HG02885 (cell line): ENCODE data around the gene CENPW.

Experiments used
- ATAC-seq: cut with Tn5 transposase; IDR thresholded peaks from one replicate; pipeline ENCODE4 v1.9.1; 2021; ENCODE audit warnings: mild to moderate bottlenecking; ENCODE audit not compliant: unreplicated experiment, poor library complexity

Gene CENPW

DNA sequence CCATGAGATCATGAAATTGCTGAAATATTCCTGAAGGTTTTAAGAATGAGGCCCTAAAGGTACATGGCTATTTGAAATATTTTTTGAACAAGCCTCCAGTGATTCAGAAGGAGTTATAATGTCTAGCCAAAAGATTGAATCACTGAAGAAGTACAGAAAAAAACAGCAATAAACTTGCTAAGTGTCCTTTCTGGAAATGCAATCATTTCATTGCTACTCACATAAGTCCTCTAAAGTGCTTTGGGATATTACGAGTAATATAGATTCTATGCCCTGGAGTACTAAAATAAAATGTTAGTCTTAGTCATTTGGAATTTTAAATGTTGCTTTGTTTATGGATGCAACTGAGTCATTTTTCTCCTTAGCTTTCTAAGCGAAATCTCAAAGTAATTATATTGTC is 32.7 kb downstream of the CENPW start:
- ATAC-seq = no peak

DNA sequence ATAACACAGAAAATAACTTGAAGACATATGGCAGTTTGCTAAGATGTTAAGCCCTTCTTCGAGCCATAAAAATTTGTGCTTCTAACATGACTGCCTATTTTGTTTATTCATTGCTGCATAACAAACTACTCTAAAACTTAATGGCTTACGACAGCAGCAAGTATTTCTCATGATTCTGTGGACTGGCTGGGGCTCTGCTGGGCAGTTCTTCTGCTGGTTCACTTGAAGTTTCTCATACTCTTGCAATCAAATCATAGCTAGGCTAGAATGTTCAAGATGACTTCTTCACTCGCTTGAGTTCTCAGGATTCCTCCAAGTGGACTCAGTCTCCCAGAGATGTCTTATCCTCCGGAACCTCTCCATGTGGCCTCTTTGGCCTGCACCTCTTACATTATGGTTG is 33.4 kb downstream of the CENPW start:
- no peak for ATAC-seq

DNA sequence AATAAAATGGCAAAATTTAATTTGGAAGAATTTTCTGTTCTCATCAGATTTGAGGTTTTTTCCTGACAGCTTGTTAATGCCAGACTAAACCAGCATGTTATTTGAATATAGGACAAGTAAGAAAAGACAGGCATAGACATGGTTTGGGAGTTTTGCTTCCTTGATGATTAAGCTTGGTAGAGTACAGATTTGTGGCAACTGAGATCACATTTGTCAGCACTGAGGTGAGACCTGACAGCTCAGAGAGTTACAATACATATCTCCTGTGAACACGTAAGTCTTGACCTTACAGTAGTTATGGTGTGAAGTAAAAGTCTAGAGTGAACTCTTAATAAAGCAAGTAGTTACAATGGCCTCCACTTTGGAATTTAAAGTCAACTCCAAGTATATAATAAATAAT is 34.5 kb downstream of the CENPW start:
- ATAC-seq = no peak

DNA sequence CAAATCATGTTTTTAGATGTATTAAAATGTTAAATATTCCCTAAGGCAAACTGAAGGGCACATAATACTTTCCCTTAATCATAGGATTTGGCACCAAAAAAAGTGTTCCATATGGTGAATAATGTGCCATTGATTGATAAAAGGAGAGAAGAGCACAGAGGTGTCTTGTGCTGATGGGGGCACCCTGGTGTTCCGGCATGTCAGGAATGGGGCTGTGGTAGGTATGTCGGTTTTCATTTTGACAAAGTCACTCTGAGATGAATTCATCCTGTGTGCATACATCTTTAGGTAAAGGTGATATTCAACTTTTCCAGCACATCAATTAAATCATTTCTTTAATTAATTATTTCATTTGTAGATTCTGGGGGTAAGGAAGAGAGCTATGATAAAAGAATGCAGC is 36.8 kb downstream of the CENPW start:
- no peak for ATAC-seq

DNA sequence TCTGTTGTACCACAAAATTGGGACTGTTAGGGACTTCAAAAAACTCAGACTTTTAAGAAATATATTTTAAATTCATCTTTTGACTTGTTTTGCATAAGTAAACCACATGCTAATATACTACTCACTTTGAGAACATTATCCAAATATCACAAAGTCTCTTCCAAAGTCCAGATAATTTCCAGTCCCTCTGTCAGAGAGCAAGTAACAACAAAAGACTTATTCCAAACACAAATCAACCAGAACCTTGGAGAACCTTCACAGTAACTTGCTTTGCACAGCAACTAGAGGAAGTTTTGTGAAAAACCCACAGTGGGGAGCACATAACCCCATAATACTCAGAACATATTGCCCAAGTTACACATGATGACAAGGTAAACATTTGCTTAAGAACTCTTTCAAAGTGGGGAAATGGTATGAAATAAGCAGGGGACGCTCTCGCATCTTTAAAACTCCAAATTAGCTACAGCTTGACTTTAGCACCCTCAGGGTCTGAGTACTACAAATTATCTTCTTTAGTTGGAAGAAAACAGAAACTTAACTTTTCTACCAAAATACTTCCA is 37.8 kb downstream of the CENPW start:
- no peak for ATAC-seq

DNA sequence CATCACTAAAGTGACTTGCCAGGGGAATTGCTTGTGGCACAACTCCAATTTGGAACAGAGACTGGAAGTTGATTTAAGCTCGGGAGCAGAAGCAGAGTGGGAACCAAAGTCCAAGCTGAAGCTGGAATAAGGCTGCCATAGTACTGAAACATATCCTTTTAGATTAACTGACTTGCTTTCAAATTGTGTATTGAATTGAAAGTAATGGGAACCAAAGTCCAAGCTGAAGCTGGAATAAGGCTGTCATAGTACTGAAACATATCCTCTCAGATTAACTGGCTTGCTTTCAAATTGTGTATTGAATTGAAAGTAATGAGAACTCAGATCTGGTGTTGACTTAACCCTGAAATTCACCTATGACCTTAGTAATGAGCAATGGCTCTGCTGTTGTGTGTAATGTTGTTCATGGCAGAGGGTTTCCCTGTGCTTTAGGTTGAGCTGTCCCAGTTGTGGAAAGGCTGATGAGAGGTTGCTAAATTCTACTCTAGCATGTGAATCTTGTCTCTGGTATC is 40.2 kb downstream of the CENPW start:
- no peak for ATAC-seq

DNA sequence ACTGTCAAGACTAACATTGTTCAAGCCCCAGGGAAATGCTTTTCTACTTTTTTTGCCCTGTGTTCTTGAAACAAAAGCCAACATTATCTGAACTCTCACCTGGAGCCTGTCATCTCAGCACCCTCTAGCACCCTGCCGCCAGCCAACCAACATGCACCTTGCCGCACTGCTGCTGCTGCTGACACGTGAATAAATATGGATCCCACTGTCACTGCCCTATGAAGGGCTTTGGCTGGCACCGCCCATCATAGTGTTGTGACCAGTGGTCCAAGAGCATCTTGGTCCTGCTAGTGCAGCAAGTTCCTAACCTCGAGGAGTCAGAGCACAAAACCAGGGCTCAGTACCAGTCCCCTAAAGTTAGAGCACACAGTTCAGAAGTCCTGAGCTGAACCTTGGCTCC is 41.6 kb downstream of the CENPW start:
- no peak for ATAC-seq

DNA sequence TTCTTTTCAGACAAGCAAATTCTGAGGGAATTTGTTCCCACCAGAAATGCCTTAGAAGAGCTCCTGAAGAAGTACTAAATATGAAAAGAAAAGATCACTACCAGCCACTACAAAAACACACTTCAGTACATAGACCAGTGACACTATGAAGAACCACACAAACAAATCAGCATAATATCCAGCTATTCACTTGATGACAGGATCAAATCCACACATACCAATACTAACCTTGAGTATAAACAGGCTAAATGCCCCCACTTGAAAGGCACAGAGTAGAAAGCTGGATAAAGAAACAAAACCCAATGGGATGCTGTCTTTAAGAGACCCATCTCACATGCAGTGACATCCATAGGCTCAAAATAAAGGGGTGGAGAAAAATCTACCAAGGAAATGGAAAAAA is 43.3 kb downstream of the CENPW start:
- no peak for ATAC-seq

DNA sequence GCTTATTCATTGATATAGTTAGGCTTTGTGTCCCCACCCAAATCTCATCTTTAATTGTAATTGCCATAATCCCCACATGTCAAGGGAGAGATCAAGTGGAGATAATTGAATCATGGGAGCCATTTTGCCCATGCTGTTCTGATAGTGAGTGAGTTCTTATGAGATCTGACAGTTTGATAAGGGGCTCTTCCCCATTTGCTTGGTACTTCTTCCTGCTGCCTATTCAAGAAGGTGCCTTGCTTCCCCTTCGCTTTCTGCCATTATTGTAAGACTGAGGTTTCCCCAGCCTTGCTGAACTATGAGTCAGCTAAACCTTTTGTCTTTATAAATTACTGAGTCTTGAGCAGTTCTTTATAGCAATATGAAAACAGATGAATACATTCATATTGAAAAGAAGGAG is 45.6 kb downstream of the CENPW start:
- ATAC-seq = no peak

DNA sequence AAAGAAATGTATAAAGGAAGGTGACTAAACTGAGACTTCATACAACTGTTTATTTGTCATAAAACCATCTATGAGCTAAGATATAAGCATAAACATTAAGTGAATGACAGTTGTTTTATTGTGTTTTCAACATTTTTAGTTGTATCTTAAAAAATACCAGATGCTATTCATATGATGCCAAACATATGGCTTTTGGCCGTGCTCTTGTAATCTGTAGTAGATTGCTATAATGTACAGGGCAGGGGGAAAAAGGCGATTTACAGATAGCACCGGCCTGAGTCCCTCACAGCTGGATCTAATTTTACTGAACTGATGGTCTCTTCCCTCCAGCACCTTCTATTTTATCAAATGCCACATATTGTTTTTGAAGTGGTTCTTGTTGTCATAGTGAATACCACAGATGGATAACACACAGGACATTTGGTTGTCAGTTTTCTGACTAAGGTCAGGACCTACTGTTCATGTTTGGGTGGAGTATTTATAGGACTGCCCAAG is 48.2 kb downstream of the CENPW start:
- ATAC-seq = no peak

DNA sequence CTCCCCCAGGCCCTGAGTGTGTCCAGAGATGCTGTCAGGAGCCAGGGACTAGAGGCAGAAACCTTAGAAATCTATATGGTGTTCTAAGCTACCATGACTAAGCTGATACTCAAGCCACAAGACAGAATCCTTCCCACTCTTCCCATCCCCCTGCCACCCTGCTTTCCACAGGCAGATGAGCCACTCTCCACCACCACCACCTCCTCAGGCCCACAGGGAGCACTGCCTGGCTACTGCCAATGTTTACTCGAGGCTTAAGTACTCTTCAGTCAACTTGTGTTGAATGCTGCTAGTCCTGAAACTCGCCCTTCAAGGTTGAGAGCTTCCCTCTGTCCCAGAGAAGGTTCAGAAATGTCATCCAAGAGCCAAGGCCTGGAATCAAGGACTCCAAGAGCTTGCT is 56.2 kb downstream of the CENPW start:
- ATAC-seq = no peak
